COR-L47 (cell line): ENCODE data around the gene CILP2.

Source experiments
- DNase-seq: peaks from one replicate; lab custom pipeline; 2025; lab: John Stamatoyannopoulos, UW

Gene CILP2

DNA sequence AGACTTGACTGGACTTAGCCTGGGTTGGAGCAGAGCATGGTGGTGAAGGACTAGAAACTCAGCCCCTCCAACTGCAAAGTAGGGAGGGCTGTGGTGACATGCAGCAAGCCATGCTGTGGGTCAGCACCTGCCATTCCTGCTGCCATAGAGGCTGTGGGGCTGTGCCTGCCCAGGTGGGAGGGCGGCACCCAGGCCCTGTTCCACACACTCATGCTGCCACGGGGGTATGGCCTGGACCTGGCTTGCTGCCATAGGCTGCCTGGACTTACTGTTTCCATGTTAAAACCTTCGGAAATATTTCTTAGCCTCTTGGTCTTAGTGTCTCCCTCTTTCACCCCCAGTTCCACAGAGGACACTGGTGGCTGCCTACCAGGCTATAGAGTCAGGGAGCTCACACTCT lies 29.3 kb downstream of the CILP2 start:
- no peak for DNase-seq

DNA sequence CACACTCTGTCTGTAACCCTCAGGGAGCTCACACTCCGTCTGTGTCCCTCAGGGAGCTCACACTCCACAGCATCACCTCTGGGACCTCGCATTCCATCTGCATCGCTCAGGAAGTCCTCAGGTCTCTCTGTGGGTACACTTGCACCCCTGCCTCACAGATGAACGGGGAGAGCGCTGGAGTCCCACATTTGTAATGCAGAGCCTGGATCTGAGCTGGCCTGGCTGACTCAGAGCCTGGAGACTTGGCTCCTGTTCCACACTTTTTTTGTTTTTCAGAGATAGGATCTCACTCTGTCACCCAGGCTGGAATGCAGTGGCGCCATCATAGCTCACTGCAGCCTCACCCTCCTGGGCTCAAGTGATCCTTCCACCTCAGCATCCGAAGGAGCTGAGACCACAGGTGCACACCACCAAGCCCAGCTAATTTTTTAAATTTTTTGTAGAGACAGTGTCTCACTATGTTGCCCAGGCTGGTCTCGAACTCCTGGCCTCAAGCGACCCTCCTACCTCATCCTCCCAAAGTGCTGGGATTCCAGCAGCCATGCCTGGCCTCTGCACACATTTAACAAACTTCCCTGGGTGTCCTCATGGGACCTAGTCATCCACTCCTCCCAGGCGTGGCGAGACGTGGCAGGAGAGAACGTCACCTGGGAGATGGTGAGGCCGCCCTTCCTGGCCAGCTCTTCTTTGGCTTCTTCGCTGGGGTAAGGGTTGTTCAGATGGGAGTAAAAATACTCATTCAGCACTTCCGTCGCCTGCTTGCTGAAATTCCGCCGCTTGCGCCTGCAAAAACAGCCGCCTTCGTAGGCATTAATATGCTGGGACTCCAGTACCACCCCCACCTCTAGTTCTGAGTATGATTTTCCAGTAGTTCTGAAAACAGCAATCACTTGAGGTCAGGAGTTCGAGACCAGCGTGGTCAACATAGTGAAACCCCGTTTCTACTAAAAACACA lies 31.0 kb downstream of the CILP2 start:
- no peak for DNase-seq

- no peak for DNase-seq
Measured at GRCh38 chr19:19570571-19570970, 32.5 kb downstream of the CILP2 start.

DNA sequence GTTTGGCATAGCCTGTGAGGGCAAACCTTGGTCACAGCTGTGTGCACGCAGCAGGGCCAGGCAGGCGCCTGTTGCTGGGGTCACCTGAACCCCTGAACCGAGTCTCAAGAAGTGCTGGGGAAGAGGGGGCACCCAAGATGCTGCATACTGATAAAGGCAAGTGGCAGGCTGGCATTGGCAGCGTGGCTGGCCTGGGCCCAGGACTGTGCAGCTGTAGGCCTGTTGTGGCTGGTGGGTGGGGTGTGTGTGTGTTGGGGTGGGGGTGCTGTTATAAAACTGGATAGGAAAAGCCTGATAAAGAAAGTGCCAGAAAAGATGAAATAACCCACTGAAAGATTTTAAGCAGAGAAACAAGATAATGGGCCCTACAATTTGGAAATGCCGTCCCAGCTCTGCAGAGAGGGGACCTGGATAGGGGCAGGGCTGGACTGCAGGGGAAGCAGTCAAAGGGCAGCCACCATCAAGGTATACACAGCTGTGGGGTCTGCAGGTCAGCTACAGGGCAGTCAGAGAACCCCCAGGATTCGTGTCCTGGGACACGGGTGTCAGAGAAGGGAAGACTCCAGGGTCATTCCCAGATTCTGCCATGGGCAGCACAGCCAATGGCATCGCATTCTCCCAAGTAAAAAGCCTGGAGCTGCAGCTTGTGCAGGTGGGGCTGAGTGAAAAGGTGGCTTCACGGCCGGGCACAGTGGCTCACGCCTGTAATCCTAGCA lies 33.2 kb downstream of the CILP2 start:
- DNase-seq: no peak

GRCh38 chr19:19575411-19575810 lies 37.3 kb downstream of the CILP2 start:
- peak; percentile 88 for DNase-seq

DNA sequence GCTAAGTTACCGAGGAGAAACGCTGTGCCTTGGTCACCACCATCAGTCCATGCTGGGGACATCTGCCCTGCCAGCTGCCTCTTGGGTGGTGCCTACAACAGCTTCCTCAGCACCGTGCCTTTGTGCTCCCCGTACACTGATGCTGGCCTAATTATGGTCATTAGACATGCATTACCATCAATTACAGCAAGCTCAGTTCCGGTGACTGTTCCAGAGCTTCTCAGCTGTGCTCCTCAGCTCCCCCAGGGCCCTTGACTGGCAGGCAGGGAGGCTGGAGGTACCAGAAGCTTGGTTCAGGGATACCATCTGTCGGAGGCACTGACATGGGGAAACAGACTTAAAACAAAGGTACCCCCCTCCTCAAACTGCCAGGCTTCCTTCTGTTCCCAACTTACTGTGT lies 40.2 kb downstream of the CILP2 start:
- peak; percentile 95 for DNase-seq

- DNase-seq: no peak
Measured at GRCh38 chr19:19579533-19580361, 41.7 kb downstream of the CILP2 start.

- no peak for DNase-seq
Measured at GRCh38 chr19:19580418-19580817, 42.4 kb downstream of the CILP2 start.

DNA sequence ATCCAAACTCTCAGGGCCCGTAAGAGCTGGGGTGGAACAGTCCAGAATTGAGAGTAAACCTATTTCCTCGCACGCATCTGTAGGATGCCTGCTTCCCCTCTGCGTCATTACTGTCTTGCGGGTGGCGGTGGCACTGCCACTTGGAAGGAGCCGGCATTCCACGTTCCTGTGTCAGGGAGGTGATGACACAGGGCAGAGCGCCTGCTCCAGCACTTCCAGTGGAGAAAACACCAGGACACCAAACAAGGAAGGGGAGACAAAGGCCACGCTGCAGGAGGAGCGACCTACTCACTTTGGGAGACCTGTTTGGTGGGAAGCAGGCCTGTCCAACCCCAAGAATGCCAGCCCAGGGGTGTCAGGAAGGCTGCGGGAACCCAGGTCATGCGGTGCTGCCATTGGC lies 43.3 kb downstream of the CILP2 start:
- no peak for DNase-seq

GRCh38 chr19:19582471-19582870 lies 44.4 kb downstream of the CILP2 start:
- DNase-seq: no peak

- no peak for DNase-seq
Measured at GRCh38 chr19:19584356-19584755, 46.3 kb downstream of the CILP2 start.

DNA sequence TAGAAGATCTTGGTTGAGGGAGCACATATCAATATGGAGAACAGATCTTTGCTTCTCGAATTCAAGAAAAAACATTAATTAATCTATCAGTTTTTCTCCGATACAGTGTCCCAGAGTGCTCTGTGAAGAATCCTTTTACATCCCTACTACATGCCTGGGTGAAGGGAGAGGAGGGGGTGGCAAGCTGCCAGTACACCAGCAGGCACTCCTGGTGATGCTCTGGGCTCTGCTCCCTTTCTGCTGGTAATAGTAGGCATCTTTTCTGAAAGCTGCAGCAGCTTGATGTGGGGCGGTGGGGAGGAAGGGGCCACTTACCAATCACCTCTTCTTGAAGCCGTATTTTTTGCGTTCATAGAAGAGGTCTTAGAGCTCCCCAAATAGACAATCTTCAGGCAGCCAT lies 49.7 kb downstream of the CILP2 start:
- no peak for DNase-seq

DNA sequence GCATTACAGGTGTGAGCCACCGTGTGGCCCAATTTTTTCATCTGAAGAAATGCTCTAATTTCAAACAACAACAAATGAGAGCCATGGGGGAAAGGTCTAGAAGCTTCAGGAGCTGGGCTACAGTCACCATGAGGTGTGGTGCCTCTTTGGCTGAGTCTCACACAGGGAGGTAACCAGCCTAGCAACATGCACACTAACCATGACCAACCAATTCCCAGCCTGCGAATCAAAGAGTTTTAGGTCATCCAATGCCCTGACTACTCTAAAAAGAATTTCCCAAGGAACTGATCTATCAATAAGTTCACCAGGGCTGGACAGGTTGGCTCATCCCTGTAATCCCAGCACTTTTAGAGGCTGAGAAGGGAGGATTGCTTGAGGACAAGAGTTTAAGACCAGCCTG lies 50.5 kb downstream of the CILP2 start:
- no peak for DNase-seq

- DNase-seq: no peak
Measured at GRCh38 chr19:19591133-19591825, 53.2 kb downstream of the CILP2 start.

DNA sequence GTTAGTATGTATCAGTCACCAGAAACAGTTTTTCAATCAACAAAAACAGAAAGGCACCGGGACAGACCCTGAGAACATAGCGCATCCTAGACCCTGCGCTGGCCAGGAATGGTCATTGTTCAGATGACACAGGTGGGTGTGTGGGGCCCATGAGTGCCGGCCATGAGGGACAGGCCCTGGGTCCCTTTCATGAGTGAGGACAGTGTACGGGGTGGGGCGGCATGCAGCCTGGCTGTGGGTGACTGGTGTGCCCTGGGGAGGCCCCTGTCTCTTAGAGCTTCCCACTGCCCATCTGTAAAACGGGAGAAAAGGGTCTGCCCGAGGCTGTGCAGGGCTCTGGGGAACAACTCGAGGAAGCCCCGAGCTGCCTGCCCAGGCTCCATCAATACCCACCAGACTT lies 54.6 kb downstream of the CILP2 start:
- DNase-seq: no peak

DNA sequence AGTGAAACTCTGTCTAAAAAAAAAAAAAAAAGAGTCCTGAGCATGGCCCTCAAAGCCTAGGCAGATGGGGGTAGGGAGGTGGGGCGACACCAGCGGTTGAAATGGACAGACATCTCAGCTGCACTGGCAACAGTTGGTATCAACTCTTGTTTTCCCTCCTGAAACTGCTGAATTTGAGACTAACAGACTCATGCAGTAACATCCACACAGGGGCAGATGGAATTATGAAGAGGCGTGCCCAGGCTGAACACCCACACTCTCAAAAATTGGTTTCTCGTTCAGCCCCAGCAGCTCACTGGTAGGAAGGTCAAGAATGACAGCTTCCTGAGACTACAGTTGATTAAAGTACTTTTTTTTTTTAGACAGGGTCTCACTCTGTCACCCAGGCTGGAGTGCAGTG lies 56.3 kb downstream of the CILP2 start:
- DNase-seq: no peak

- no peak for DNase-seq
Measured at GRCh38 chr19:19595171-19595701, 57.2 kb downstream of the CILP2 start.
